GM18861 (cell line): Measurements from ENCODE around the gene XKR8.

Experiments used
- ATAC-seq: cut with Tn5 transposase; IDR thresholded peaks from one replicate; pipeline ENCODE4 v1.9.1; 2021; ENCODE audit not compliant: unreplicated experiment

XKR8 gene, protein sequence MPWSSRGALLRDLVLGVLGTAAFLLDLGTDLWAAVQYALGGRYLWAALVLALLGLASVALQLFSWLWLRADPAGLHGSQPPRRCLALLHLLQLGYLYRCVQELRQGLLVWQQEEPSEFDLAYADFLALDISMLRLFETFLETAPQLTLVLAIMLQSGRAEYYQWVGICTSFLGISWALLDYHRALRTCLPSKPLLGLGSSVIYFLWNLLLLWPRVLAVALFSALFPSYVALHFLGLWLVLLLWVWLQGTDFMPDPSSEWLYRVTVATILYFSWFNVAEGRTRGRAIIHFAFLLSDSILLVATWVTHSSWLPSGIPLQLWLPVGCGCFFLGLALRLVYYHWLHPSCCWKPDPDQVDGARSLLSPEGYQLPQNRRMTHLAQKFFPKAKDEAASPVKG

GRCh38 chr1:27959792-27960603 is at the start of gene XKR8:
Gene XKR8 (plus strand): TSS chr1:27959973. CDS start chr1:27960070, 97 bp downstream.
- no peak for ATAC-seq

DNA sequence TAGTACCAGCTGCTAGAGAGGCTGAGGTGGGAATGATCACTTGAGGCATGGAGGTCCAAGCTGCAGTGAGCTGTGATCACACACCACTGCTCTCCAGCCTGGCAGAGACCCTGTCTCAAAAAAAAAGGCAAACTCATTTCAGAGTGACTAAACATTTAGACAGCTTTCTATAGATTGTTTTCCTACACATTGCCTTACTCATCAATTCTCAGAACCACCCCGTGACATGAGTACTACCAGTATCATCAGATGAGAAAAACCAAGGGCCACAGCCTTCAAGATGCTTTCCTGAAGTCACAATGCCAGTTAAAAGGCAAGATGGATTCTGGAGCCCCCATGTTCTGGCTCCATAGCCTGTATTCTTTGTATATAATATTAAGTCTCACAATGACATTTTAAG is 47.3 kb upstream of the XKR8 start:
- no peak for ATAC-seq

GRCh38 chr1:27915082-27915575 is 44.6 kb upstream of the XKR8 start:
- ATAC-seq = no peak

- no peak for ATAC-seq
Observed at GRCh38 chr1:27922272-27922671, 37.5 kb upstream of the XKR8 start.

DNA sequence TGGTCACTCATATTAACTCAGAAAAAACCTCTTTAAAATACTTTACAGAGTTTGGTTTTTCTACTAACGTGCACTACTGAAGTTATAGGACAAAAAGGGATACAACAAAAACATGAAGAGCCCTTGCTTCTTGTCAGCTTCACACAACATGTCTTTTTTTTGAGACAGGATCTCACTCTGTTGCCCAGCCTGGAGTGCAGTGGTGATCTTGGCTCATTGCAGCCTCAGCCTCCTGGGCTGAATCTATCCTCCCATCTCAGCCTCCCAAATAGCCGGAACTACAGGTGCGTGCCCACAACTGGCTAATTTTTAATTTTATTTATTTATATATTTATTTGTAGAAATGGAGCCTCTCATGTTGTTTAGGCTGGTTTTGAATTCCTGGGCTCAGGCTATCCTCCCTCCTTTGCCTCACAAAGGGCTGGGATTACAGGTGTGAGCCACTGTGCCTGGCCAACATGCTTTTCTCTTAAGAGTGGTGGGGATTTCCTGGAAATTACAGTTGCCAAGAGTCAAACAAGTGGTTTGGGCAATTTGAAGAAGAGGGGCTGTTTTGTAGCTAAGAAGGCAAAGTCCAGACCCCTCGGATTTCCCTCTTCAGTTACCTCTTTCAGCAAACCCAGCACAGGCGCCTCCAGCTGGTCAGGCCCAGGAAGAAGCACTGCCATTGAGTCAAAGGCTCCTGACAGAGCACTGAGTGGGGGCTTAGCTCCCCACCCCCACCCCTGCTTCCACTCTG is 31.4 kb upstream of the XKR8 start:
- no peak for ATAC-seq

- no peak for ATAC-seq
Observed at GRCh38 chr1:27931184-27931583, 28.6 kb upstream of the XKR8 start.

DNA sequence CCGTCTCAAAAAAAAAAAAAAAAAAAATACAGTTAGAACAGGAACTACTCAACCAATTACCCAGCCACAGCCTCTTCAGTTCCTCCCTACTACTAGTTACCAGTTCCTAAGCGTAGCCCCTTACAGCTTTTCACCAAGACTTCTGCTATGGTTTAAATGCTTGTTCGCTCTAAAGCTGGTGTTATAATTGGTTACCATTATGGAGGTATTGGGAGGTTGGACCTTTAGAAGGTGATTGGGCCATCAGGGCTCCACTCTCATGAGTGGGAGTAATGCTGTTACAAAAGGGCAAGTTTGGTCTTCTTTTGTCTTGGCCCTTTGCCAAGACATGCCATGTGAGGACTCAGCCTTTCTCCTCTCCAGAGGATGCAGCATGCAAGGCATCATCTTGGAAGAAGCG is 28.0 kb upstream of the XKR8 start:
- no peak for ATAC-seq

DNA sequence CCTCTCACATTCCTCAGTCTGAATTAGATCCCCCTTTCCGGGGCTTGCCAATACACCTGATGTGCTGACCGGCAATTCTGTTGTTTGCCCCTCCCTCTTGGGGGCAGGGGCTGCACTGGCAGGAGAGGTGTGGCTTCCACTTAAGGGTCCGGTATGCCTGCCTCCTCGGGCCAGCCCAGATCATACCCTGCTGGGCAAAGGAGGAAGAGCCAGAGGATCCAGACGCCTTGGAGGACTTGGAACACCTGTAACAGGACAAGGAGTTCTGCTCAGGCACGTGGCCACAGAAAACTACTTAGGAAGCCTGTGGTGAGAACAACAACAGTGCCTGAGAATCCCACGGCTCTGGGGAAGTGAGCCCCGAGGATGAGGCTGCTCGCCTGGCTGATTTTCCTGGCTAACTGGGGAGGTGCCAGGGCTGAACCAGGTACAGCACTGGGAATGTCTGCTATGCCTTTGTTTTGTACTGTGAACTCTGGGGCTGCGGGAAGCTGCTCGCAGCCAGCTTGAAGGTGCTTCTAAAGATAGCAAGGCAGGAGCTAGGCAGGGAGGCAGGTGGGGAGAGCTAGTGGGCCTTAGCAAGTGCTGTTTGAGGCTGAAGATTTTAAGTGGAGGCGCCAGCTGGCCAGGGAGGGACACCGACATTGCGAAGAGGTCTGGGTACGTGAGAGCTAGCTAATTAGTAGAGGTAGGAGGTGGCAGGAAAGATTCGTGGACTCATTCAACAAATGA is 24.8 kb upstream of the XKR8 start, which contains the start of gene SMPDL3B:
TSS of gene SMPDL3B (plus strand) at position 183 of the 732 bp plus-strand sequence. CDS start at position 367, 184 bp downstream.
- ATAC-seq = no peak

GRCh38 chr1:27935721-27936120 is 24.1 kb upstream of the XKR8 start:
- ATAC-seq = no peak

DNA sequence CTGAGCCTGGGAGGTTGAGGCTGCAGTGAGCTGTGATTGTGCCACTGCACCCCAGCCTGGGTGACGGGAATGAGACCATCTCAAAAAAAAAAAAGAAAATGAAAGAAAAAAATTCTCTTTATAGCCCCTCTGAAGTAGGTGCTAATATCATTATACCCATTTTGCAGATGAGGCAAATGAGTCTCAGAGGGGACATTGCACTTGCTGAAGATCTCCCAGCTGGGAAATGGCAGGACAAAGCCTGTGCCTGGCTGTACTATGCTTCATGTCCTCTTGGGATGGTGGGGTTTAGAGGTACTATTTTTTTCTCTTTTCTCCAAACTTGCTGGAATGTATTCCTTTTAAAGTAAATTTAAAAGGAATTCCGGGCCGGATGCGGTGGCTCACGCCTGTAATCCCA is 23.4 kb upstream of the XKR8 start:
- no peak for ATAC-seq

GRCh38 chr1:27937524-27937836 is 22.3 kb upstream of the XKR8 start:
- no peak for ATAC-seq

GRCh38 chr1:27938488-27938887 is 21.3 kb upstream of the XKR8 start:
- ATAC-seq = no peak

DNA sequence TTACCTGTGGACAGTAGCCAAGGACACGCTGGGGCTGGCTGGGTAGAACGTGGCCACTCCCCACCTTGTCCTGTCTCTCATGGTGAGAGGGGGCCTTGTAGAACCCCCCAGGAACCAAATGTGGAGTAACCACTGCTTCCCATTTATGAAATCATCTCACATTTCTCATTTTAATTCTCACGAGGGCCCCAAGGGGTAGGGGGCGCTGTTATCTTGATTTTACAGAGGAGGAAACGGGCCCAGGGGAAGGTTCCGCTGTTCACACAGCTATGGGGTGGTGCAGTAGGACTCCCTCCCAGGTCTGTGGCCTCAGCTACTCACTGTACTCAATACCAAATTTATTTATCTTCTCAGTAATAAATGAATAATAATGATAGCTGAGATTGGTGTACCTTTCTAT is 19.5 kb upstream of the XKR8 start:
- ATAC-seq = no peak

DNA sequence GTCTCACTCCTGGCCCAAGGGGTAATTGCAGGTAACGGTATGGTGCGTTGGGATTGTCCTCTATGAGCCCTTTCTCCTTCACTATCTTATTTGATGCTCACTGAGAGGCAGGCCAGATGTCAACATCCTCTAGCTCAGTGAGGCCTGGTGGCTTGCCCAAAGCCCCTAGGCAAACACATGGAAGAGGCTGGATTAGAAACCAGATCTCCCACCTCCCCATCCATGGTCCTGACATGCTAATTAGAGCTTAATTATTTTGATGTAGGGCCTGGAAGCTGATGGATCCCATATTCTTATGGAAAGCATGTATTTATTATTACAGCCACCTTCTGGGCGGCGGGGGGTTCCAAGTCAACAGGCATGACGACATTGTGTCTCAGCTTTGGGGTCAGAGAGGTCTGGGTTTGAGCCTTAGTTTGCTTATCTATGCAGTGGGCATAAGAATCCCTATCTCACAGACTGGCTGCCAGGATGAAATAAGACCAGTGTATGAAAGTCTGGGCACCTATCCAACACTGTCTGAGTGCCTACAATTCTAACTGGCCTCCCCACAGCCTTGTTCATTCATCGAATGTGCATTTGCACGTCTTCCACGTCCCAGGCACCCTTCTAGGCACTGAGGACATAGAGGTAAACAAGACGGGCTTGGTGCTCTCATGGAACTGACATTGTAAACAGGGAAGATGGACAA is 18.8 kb upstream of the XKR8 start:
- no peak for ATAC-seq

- ATAC-seq = no peak
Observed at GRCh38 chr1:27941671-27942540, 17.9 kb upstream of the XKR8 start.

DNA sequence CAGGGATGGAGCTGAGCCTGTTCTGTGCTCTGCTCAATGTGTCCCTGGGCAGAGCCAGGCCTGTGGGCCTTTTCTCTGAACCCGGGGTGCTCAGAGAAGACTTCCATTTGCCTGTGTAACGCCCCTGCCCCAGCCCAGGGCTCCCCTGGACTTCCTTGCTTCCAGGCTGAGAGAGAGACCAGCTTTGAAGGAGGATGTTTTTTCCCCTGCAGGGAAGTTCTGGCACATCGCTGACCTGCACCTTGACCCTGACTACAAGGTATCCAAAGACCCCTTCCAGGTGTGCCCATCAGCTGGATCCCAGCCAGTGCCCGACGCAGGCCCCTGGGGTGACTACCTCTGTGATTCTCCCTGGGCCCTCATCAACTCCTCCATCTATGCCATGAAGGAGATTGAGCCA is 14.8 kb upstream of the XKR8 start:
- no peak for ATAC-seq

- ATAC-seq = no peak
Observed at GRCh38 chr1:27949027-27949426, 10.7 kb upstream of the XKR8 start.

- no peak for ATAC-seq
Observed at GRCh38 chr1:27951396-27951795, 8.4 kb upstream of the XKR8 start.

GRCh38 chr1:27952147-27952546 is 7.6 kb upstream of the XKR8 start:
- no peak for ATAC-seq
